IMR-90 (cell line): Measurements from ENCODE around the gene SPATA2. TPM values are rescaled to one million over a fixed set of nuclear protein-coding genes. Genes with fewer than 3 reads are reported as not detected.
A peak's percentile ranks its signal among the peaks of the same experiment; 100 is the strongest.

Experiments used
- ATAC-seq: fragments of 200-7000 bp; cut with Tn5 transposase; 2 replicates; pipeline ENCODE4 v1.9.1; 2020; ENCODE audit warnings: low read depth, mild to moderate bottlenecking, moderate library complexity
- BruUV-seq: library from RNA; stranded (reverse); fragments of 400-500 nt; replicated peaks from 2 replicates; lab custom pipeline; 2021; lab: Mats Ljungman, UMichigan
- CTCF ChIA-PET: fragments of 300-600 bp; formaldehyde crosslinking; extraction: SDS; loops from one replicate; lab custom pipeline; 2021; ENCODE audit warnings: antibody characterized with exemption; lab: Yijun Ruan, JAX
- POLR2A ChIA-PET: fragments of 300-600 bp; sonication (Branson Sonifier 250); formaldehyde crosslinking; loops from one replicate; lab custom pipeline; 2022; ENCODE audit warnings: antibody characterized with exemption; ENCODE audit not compliant: unreplicated experiment; lab: Charles Lee
- DNase-seq: peaks from one replicate; pipeline ENCODE4 v3.0.0; 2013
- H2AFZ ChIP-seq: replicated peaks from 2 replicates; pipeline ENCODE3; 2013; ENCODE audit warnings: low read length, mild to moderate bottlenecking; ENCODE audit not compliant: poor library complexity
- H2AK5ac ChIP-seq: 2 replicates; pipeline ENCODE4 v1.6.1; 2013; ENCODE audit warnings: low read depth, low read length, inconsistent platforms
- H2AK9ac ChIP-seq: replicated peaks from 2 replicates; pipeline ENCODE3; 2013; ENCODE audit warnings: mild to moderate bottlenecking, low read depth, low read length, moderate library complexity; ENCODE audit not compliant: poor library complexity
- H2BK120ac ChIP-seq: 2 replicates; pipeline ENCODE4 v1.6.1; 2013; ENCODE audit warnings: low read depth, low read length, inconsistent platforms
- H2BK15ac ChIP-seq: 3 replicates; pipeline ENCODE4 v1.6.1; 2013; ENCODE audit warnings: low read depth, low read length, inconsistent platforms
- H2BK20ac ChIP-seq: 2 replicates; pipeline ENCODE4 v1.6.1; 2013; ENCODE audit warnings: low read depth, mild to moderate bottlenecking, inconsistent platforms, low read length, moderate library complexity
- H2BK5ac ChIP-seq: 2 replicates; pipeline ENCODE4 v1.6.1; 2013; ENCODE audit warnings: mild to moderate bottlenecking, low read depth, low read length, inconsistent platforms; ENCODE audit not compliant: poor library complexity, severe bottlenecking
- H3K14ac ChIP-seq: replicated peaks from 2 replicates; pipeline ENCODE4 v1.6.1; 2013; ENCODE audit warnings: low read depth, low read length, inconsistent platforms
- H3K18ac ChIP-seq: 2 replicates; pipeline ENCODE4 v1.6.1; 2013; ENCODE audit warnings: low read depth, low read length, control low read depth
- H3K23ac ChIP-seq: 2 replicates; pipeline ENCODE4 v1.6.1; 2013; ENCODE audit warnings: low read depth, low read length, inconsistent platforms
- H3K27ac ChIP-seq: 2 replicates; pipeline ENCODE4 v1.5.1; 2013; ENCODE audit warnings: mild to moderate bottlenecking, control low read depth, low read length; ENCODE audit not compliant: insufficient read depth
- H3K27me3 ChIP-seq: 2 replicates; pipeline ENCODE4 v1.6.1; 2013; ENCODE audit warnings: low read length; ENCODE audit not compliant: control insufficient read depth, insufficient read depth
- H3K36me3 ChIP-seq: 2 replicates; pipeline ENCODE4 v1.6.1; 2013; ENCODE audit warnings: low read length, mixed read lengths; ENCODE audit not compliant: control insufficient read depth, insufficient read depth
- H3K4ac ChIP-seq: 2 replicates; pipeline ENCODE4 v1.6.1; 2013; ENCODE audit warnings: low read depth, low read length, inconsistent platforms
- H3K4me1 ChIP-seq: 2 replicates; pipeline ENCODE4 v1.6.1; 2013; ENCODE audit warnings: low read length, mixed read lengths; ENCODE audit not compliant: control insufficient read depth, insufficient read depth
- H3K4me2 ChIP-seq: 2 replicates; pipeline ENCODE4 v1.6.1; 2013; ENCODE audit warnings: low read depth, mild to moderate bottlenecking, control low read depth, low read length, moderate library complexity
- H3K4me3 ChIP-seq: 2 replicates; pipeline ENCODE4 v1.5.1; 2013; ENCODE audit warnings: low read depth, mild to moderate bottlenecking, control low read depth, low read length, moderate library complexity; ENCODE audit not compliant: insufficient read depth
- H3K56ac ChIP-seq: 2 replicates; pipeline ENCODE4 v1.6.1; 2013; ENCODE audit warnings: low read length, inconsistent platforms; ENCODE audit not compliant: insufficient read depth; ENCODE audit errors: extremely low read depth
- H3K79me1 ChIP-seq, 2 experiments: 2 replicates each; pipeline ENCODE4 v1.6.1; 2013; ENCODE audit warnings: low read length in 2 of 2, inconsistent platforms in 1 of 2, low read depth in 1 of 2
- H3K9ac ChIP-seq: 2 replicates; pipeline ENCODE4 v1.6.1; 2013; ENCODE audit warnings: low read depth, low read length, control low read depth
- H3K9me1 ChIP-seq: 2 replicates; pipeline ENCODE4 v1.6.1; 2013; ENCODE audit warnings: low read length, inconsistent platforms; ENCODE audit not compliant: insufficient read depth
- H3K9me3 ChIP-seq: 2 replicates; pipeline ENCODE4 v1.6.1; 2013; ENCODE audit warnings: low read length; ENCODE audit not compliant: control insufficient read depth, insufficient read depth
- H4K20me1 ChIP-seq: 2 replicates; pipeline ENCODE4 v1.6.1; 2013; ENCODE audit warnings: low read length, inconsistent platforms; ENCODE audit not compliant: insufficient read depth
- H4K5ac ChIP-seq: 2 replicates; pipeline ENCODE4 v1.6.1; 2013; ENCODE audit warnings: mild to moderate bottlenecking, low read depth, low read length, control low read depth
- H4K8ac ChIP-seq, 2 experiments: 2 replicates each; pipeline ENCODE4 v1.6.1; 2013; ENCODE audit warnings: low read depth in 2 of 2, low read length in 2 of 2, control low read depth in 1 of 2, inconsistent platforms in 1 of 2
- H4K91ac ChIP-seq: 2 replicates; pipeline ENCODE4 v1.6.1; 2013; ENCODE audit warnings: low read depth, low read length, inconsistent platforms; ENCODE audit not compliant: insufficient read depth
- ELK1 ChIP-seq: fragments of 150-350 bp; IDR thresholded peaks from 2 replicates; pipeline ENCODE4 v1.6.1; 2016; ENCODE audit warnings: low read depth, mild to moderate bottlenecking, low read length, moderate library complexity, borderline replicate concordance
- FOS ChIP-seq: fragments of 150-350 bp; IDR thresholded peaks from 2 replicates; pipeline ENCODE4 v1.6.1; 2016; ENCODE audit warnings: low read depth, low read length
- WGBS, 2 experiments: methylation state at CpG; one replicate each; pipeline versions ENCODE4 v1.1.5 to v1.1.7; 2013; ENCODE audit warnings: missing lambda C conversion rate in 2 of 2; ENCODE audit not compliant: insufficient read length in 1 of 2; ENCODE audit errors: extremely low coverage in 2 of 2; 5-methylcytosine and 5-hydroxymethylcytosine counted together
- dilution Hi-C: fragments of 300-500 bp; cut with HindIII; formaldehyde crosslinking; loops from one replicate; pipeline ENCODE4 v1.14.3; 2018; ENCODE audit warnings: low sequenced_read_pairs; ENCODE audit not compliant: unreplicated experiment
- in situ Hi-C: fragments of 300-500 bp; cut with MboI; formaldehyde crosslinking; loops from 3 replicates; pipeline ENCODE4 v1.14.3; 2019; ENCODE audit warnings: low sequenced_read_pairs, inconsistent platforms, mixed read lengths
- intact Hi-C: fragments of 100-400 bp; cut with micrococcal nuclease; formaldehyde crosslinking; loops from 2 replicates; pipeline ENCODE4 v1.10.0; 2022
- microRNA-seq, 2 experiments: library from miRNA; stranded (forward) in 1 of 2; unstranded in 1 of 2; fragments of 10-50 nt in 1 of 2; fragments of <30 nt in 1 of 2; gene quantifications in 1 of 2; microRNA quantifications in 1 of 2; one replicate each; pipeline versions ENCODE3 to v1.1.0; 2013 to 2020; ENCODE audit not compliant: insufficient read depth in 1 of 2, insufficient read length in 1 of 2, unreplicated experiment in 1 of 2
- polyA plus RNA-seq, 3 experiments: library from polyadenylated mRNA; depleted of rRNA; stranded (reverse); fragments of >200 nt; gene quantifications; 2 replicates each; pipeline ENCODE4 v1.2.3, GENCODE V29; 2012; ENCODE audit warnings: low replicate concordance in 1 of 3
- small RNA-seq, 5 experiments: library from RNA; depleted of rRNA; stranded (forward); fragments of <200 nt; gene quantifications; one replicate each; pipeline ENCODE3, GENCODE V24; 2012
- total RNA-seq: library from RNA; depleted of rRNA; stranded (reverse); fragments of >200 nt; gene quantifications from 2 replicates; pipeline ENCODE4 v1.2.3, GENCODE V29; 2012; rRNA removed

The SPATA2 gene
- total and polyA plus RNA-seq, 2 of the 4 experiments (the other 2 are of a cell fraction): 1.3 to 4.5 TPM

GRCh38 chr20:49853640-49854039 is 61.7 kb downstream of the SPATA2 start:
- peak; percentile 82 for ATAC-seq
- no peak overlapping the region for H4K5ac ChIP-seq
- no peaks in the 10 kb centered on the region for H3K79me1 ChIP-seq
- in situ Hi-C loops (loop anchor here (25.0 kb wide), 1 partner anchor 516 kb away; no protein-coding TSS in a partner anchor), dilution Hi-C loops (no loop called here), intact Hi-C loops (no loop called here)
- ChIA-PET CTCF (no interaction called here), POLR2A (no interaction called here)
- H3K27ac ChIP-seq: no peak overlapping the region
- WGBS, 2 experiments: 67% methylated on average over 4 of the region's 5 CpGs; no CpG with 5 or more reads in 1 of the 2 experiments
- TF ChIP-seq ELK1 (no peak), FOS (peak; percentile 65)
- peak; percentile 86 for DNase-seq
- no peak overlapping the region for H3K56ac ChIP-seq
- no peak overlapping the region for H2BK120ac ChIP-seq
- peak overlapping the region; percentile 26 for H2AFZ ChIP-seq
- H3K4me3 ChIP-seq: no peak overlapping the region
- H4K8ac ChIP-seq: no peak overlapping the region; a peak in 1 of 4 replicates
- H3K4me2 ChIP-seq: no peak overlapping the region
- no peaks in the 10 kb centered on the region for H3K9me3 ChIP-seq
- peaks cover 21% of the 10 kb centered on the region for H3K36me3 ChIP-seq
- H4K91ac ChIP-seq: no peak overlapping the region; the same call in 1 of the 2 replicates
- H2AK5ac ChIP-seq: no peak overlapping the region; the same call in 1 of the 2 replicates
- no peak overlapping the region for H3K4ac ChIP-seq
- H2BK15ac ChIP-seq: no peak overlapping the region
- no peak overlapping the region for H3K14ac ChIP-seq
- H3K4me1 ChIP-seq: peaks cover 8% of the 10 kb centered on the region
- no peaks in the 10 kb centered on the region; the same call in 1 of the 2 replicates for H4K20me1 ChIP-seq
- H3K18ac ChIP-seq: no peak overlapping the region
- no TSS peak for BruUV-seq
- no peaks in the 10 kb centered on the region for H3K27me3 ChIP-seq
- H3K9me1 ChIP-seq: peaks cover 9% of the 10 kb centered on the region
- no peak overlapping the region for H3K9ac ChIP-seq
- no peak overlapping the region for H2BK20ac ChIP-seq
- no peak overlapping the region for H3K23ac ChIP-seq
- no peak overlapping the region for H2BK5ac ChIP-seq
- H2AK9ac ChIP-seq: peak overlapping the region; percentile 48

Small RNA genes lying within 50 kb of the gene (microRNA-seq; reads per million reads assigned to microRNA genes)
- gene RF00017 (ENCODE audit: insufficient read depth, insufficient read length) (not detected), gene RF00019 (ENCODE audit: insufficient read depth, insufficient read length) (not detected)

Small RNA genes lying within 50 kb of the gene (small RNA-seq; reads per million reads assigned to genes)
- gene RF00017 (0 reads per million in 5 experiments), gene RF00019 (0 reads per million in 5 experiments)

Other genes starting within 250 kb of the SPATA2 start
- gene B4GALT5, start 201.7 kb downstream of the SPATA2 start, total RNA-seq: 11.3 and 13.9 TPM in 2 replicates
- 18.4 and 20.4 TPM in 2 replicates for gene B4GALT5, start 201.7 kb downstream of the SPATA2 start, polyA plus RNA-seq (2012; rRNA removed)
- gene SLC9A8, start 102.7 kb downstream of the SPATA2 start, total RNA-seq: 3.6 and 5.0 TPM in 2 replicates
- 4.0 and 4.1 TPM in 2 replicates for gene SLC9A8, start 102.7 kb downstream of the SPATA2 start, polyA plus RNA-seq (2012; rRNA removed)
- 44.6 and 49.7 TPM in 2 replicates for gene RNF114, start 20.9 kb upstream of the SPATA2 start, total RNA-seq
- 55.0 and 62.3 TPM in 2 replicates for gene RNF114, start 20.9 kb upstream of the SPATA2 start, polyA plus RNA-seq (2012; rRNA removed)
- 0.54 and 0.83 TPM in 2 replicates for gene SNAI1, start 67.5 kb upstream of the SPATA2 start, total RNA-seq
- 13.7 and 14.9 TPM in 2 replicates for gene SNAI1, start 67.5 kb upstream of the SPATA2 start, polyA plus RNA-seq (2012; rRNA removed)
- gene UBE2V1, start 197.6 kb upstream of the SPATA2 start, total RNA-seq: 20.1 and 41.4 TPM in 2 replicates
- gene UBE2V1, start 197.6 kb upstream of the SPATA2 start, polyA plus RNA-seq (2012; rRNA removed): 128 and 138 TPM in 2 replicates
- gene PEDS1, start 238.2 kb upstream of the SPATA2 start, total RNA-seq: 24.0 and 25.3 TPM in 2 replicates
- 59.9 and 67.6 TPM in 2 replicates for gene PEDS1, start 238.2 kb upstream of the SPATA2 start, polyA plus RNA-seq (2012; rRNA removed)